Stimulated activated CD4-positive, alpha-beta T cell treated with anti-CD3 and anti-CD28 coated beads, Interleukin-12 subunit alpha, Interleukin-12 subunit beta, amount 100 ng/mL, for 4 hours (primary cell): ENCODE results near the gene LMLN.
"Not testable (repeated sequence)": the region's sequence is repeated elsewhere in the genome, so short reads cannot be mapped to it uniquely, and the experiment has no call there.

Experiments
- DNase-seq: peaks from one replicate; pipeline ENCODE4 v3.0.0-alpha.2; 2020

Gene LMLN

GRCh38 chr3:198027045-198027798 is 67.2 kb downstream of the LMLN start:
- DNase-seq: no peak

- DNase-seq: no peak
Measured at GRCh38 chr3:198027799-198028390, 67.9 kb downstream of the LMLN start.

GRCh38 chr3:198028718-198029117 is 68.7 kb downstream of the LMLN start:
- DNase-seq: no peak

GRCh38 chr3:198030125-198030524 is 70.1 kb downstream of the LMLN start:
- DNase-seq: no peak

GRCh38 chr3:198030726-198031125 is 70.7 kb downstream of the LMLN start:
- no peak for DNase-seq

GRCh38 chr3:198032039-198032936 is 72.3 kb downstream of the LMLN start:
- DNase-seq: no peak

DNA sequence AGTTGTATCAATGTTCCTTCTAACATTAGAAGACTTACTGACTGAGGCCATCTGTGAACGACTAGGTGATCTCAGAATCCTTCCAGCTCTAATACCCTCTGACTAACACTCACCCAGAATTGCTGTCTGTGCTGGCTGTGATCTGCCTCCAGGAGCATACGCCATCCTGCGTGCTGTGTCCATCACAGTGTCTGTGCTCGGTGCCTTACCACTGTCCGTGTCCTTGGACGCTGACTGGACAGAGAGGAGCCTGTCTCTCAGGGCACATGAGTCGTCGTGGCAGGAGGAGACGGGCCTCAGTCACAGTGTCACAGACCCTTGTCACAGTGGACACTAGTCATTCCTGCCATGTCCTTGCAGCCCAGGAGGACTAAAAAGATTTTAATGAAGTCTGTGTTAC is 83.1 kb downstream of the LMLN start:
- DNase-seq: no peak

- DNase-seq: no peak
Measured at GRCh38 chr3:198046120-198046857, 86.3 kb downstream of the LMLN start.

GRCh38 chr3:198048445-198048844 is 88.4 kb downstream of the LMLN start:
- no peak for DNase-seq

GRCh38 chr3:198051836-198052235 is 91.8 kb downstream of the LMLN start:
- DNase-seq: no peak

- not testable (repeated sequence) for DNase-seq
Measured at GRCh38 chr3:198053462-198053861, 93.4 kb downstream of the LMLN start.

DNA sequence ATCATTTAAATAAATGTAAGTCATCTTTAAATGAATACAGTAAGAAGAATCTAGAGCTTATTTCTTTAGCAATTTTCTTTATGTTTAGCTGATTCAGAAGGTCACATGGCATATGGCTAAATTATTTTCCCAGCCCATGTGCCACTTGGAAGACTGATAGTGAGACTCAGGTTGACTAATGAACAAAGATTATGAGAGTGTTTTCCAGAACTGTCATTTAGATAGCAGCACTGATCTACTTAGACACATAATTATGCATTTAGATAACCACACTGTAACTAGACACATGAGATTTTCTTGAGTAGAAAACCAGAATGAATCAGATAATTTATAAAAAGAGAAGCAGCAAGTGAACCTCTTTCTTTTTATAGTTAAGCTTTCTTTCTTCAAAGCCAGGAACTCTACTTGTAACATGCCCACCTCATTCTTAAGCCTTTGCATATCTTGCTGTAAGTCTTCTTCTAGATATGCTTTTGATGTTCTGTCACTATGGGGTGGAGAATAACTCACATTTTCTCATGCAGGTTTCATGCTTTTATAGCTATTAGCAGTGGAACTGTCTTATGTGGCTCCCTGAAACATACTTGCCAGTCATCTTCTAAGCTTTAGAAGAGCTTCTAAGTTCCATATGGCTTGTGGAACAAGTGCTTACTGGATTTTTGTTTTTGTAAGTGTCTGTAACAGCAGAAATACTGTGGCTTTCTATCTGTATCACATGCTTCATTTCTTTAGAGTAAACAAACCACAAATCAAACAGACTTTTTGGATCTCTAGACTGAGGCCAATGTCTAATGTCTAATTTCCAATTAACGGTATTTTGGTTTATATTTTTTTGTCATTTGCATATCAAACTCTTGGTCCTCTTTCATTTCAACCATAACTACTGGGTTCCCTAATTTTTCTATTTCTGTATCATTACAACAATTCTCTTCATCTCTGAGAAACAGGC is 101.4 kb downstream of the LMLN start:
- DNase-seq: no peak

DNA sequence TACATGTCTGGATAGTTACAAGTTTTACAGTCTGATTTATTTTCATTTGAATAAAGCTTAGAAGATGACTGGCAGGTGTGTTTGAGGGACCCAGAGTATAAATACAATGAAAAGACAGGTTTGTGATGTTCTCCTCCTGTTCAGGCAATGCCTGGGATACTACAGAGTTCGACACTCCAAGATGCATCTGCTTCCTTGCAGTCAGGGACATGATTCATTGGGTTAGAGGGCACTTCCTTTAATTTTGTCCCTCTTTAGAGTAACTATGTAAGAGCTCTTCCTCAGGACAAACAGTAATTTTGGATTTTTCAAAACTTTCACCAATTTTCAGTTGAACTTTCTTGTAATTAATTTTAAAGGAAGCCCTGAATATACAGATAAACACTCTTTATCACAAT is 102.0 kb downstream of the LMLN start:
- DNase-seq: no peak

DNA sequence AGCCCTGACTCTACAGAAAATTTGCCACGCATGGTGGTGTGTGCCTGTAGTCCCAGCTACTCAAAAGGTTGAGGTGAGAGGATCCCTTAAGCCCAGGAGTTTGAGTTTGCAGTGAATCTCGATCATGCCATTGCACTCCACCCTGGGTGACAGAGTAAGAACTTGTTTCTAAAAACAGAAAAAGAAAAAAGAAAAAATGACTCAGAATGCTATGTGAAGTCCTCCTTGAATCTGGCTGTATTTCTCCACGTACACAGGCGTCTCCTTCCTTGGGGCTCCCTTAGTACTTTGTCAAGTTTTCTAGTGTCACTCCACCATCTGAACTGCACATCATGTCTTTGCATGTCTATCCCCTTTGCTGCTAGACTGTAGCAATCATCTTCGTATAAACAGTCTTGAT is 104.4 kb downstream of the LMLN start:
- no peak for DNase-seq

DNA sequence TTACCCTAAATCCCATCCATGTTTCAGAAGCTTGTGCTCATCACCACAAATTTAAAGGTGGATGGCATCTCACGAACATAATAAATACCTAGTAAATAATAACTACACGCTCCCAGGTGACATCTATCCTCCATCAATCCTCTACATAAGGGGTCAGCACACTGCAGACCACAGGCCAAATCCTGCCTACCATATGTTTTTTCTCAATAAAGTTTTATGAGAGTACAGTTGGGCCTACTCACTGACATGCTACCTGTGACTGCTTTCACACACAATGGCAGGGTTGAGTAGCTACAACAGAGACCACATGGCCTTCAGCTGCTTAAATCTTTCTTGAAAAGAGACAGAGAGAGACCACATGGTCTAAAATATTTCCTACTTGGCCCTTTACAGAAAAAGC is 105.9 kb downstream of the LMLN start:
- no peak for DNase-seq

- DNase-seq: no peak
Measured at GRCh38 chr3:198067416-198067815, 107.4 kb downstream of the LMLN start.

GRCh38 chr3:198070871-198071270 is 110.9 kb downstream of the LMLN start:
- no peak for DNase-seq

DNA sequence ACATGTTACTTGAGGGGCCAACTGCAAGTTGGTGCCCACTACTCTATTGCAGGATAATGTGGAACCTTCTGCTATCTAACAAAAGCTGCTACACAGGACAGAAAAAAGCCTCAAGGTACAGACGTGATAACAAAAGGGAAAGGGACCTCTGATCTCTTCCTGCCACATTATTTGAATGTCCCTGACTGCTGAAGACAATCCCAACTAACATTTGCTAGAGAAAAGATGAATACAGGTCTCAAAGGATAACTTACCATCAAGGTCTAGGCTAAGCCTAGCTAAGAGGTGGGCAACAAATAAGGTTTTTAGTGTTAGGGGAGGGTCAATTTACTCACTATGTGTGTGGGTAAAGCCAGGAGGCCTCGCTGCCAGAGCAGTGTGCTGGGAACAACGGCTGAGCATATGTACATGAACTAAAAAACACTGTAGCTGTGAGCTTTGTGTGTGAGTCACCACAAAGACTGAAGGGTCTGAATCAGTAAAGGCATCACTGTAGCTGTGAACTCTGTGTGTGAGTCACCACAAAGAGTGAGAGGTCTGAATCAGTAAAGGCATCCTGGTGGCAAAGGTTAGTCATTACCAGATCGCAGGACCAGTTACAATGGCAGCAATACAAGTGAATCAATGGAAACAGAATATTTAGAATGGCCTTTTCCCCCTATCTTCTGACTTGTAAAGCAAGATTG is 111.7 kb downstream of the LMLN start:
- DNase-seq: peak; percentile 43

DNA sequence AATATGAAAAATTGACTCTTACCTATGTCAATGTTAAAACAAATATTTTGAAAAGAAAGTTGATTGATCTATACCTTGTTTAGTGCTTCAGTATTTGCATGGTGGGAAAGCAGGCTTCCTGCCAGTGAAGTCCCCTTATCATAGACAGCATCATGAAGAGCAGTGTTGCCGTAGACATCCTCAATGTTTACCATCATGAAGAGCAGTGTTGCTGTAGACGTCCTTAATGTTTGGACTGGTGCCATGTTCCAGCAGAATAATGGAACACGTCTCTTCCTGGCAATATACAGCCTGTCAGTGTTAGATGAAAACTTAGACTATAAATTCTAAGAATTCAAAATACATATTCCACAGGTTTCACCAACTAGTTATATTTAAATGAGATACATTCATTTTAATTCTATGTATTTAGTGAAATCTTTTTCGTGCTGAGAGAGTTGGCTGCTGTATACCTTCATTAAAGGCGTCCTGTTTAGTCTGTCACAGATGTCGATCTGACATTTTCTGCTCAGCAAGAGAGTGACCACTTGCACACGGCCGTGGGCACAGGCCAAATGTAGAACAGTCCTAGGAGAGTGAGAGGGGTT is 116.8 kb downstream of the LMLN start:
- DNase-seq: no peak

GRCh38 chr3:198079771-198080520 is 119.9 kb downstream of the LMLN start:
- peak; percentile 42 for DNase-seq
